ENCODE results near the gene ZMYM2.
"Not testable (repeated sequence)": the region's sequence is repeated elsewhere in the genome, so short reads cannot be mapped to it uniquely, and the experiment has no call there.

ZMYM2 gene

GRCh38 chr13:19984430-19985218 is 26.1 kb downstream of the ZMYM2 start:
- peak; percentile 58 for DNase-seq

GRCh38 chr13:19985219-19985556 is 26.7 kb downstream of the ZMYM2 start:
- DNase-seq: no peak

- DNase-seq: no peak
Observed at GRCh38 chr13:19991531-19991930, 33.0 kb downstream of the ZMYM2 start.

GRCh38 chr13:19993024-19993423 is 34.5 kb downstream of the ZMYM2 start:
- no peak for DNase-seq

- DNase-seq: no peak
Observed at GRCh38 chr13:19998960-19999359, 40.4 kb downstream of the ZMYM2 start.

GRCh38 chr13:20000062-20000552 is 41.6 kb downstream of the ZMYM2 start:
- no peak for DNase-seq

GRCh38 chr13:20001366-20002190 is 43.1 kb downstream of the ZMYM2 start:
- no peak for DNase-seq

GRCh38 chr13:20002787-20003186 is 44.3 kb downstream of the ZMYM2 start:
- DNase-seq: no peak

GRCh38 chr13:20006206-20006605 is 47.7 kb downstream of the ZMYM2 start:
- no peak for DNase-seq

GRCh38 chr13:20015763-20016162 is 57.2 kb downstream of the ZMYM2 start:
- no peak for DNase-seq

- DNase-seq: no peak
Observed at GRCh38 chr13:20016649-20017364, 58.3 kb downstream of the ZMYM2 start.

GRCh38 chr13:20017365-20017711 is 58.8 kb downstream of the ZMYM2 start:
- DNase-seq: no peak

- DNase-seq: no peak
Observed at GRCh38 chr13:20019043-20019442, 60.5 kb downstream of the ZMYM2 start.

GRCh38 chr13:20024702-20025101 is 66.2 kb downstream of the ZMYM2 start:
- DNase-seq: no peak

- DNase-seq: no peak
Observed at GRCh38 chr13:20028953-20029352, 70.4 kb downstream of the ZMYM2 start.

GRCh38 chr13:20033486-20033885 is 75.0 kb downstream of the ZMYM2 start:
- DNase-seq: no peak

- no peak for DNase-seq
Observed at GRCh38 chr13:20035130-20035529, 76.6 kb downstream of the ZMYM2 start.

- no peak for DNase-seq
Observed at GRCh38 chr13:20037908-20038307, 79.4 kb downstream of the ZMYM2 start.

- not testable (repeated sequence) for DNase-seq
Observed at GRCh38 chr13:20042603-20043002, 84.1 kb downstream of the ZMYM2 start.

- no peak for DNase-seq
Observed at GRCh38 chr13:20043207-20043925, 84.8 kb downstream of the ZMYM2 start.

- no peak for DNase-seq
Observed at GRCh38 chr13:20044086-20044485, 85.6 kb downstream of the ZMYM2 start.

- no peak for DNase-seq
Observed at GRCh38 chr13:20045950-20046548, 87.5 kb downstream of the ZMYM2 start.
